HepG2 (cell line): ENCODE measurements around the gene RHOBTB3. TPM values are rescaled to one million over a fixed set of nuclear protein-coding genes. Genes with fewer than 3 reads are reported as not detected.

Source experiments
- ATAC-seq: fragments of 200-7000 bp; cut with Tn5 transposase; 3 replicates; pipeline ENCODE4 v1.9.1; 2020; ENCODE audit warnings: mild to moderate bottlenecking, moderate library complexity
- BruUV-seq: library from RNA; stranded (reverse); fragments of 400-500 nt; replicated peaks from 2 replicates; lab custom pipeline; 2021; lab: Mats Ljungman, UMichigan
- CTCF ChIA-PET: fragments of 300-600 bp; formaldehyde crosslinking; extraction: SDS; loops from one replicate; lab custom pipeline; 2021; ENCODE audit warnings: low total read pairs, inconsistent platforms, low intra/inter-chr PET ratio; lab: Yijun Ruan, JAX
- POLR2A ChIA-PET: fragments of 350-600 bp; sonication (Branson Sonifier 250); formaldehyde crosslinking; loops from one replicate; lab custom pipeline; 2020; ENCODE audit warnings: antibody characterized with exemption, inconsistent platforms; lab: Yijun Ruan, JAX
- DNase-seq: peaks from one replicate; pipeline ENCODE4 v3.0.0-alpha.2; 2015; ENCODE audit warnings: low spot score
- FAIRE-seq: peaks from 3 replicates; lab custom pipeline; 2011; peaks lifted over from hg19 to GRCh38; lab: Jason Lieb, UNC
- H2AFZ ChIP-seq: one replicate; pipeline ENCODE4 v1.6.1; 2011; ENCODE audit warnings: low read length, inconsistent platforms
- H3K27ac ChIP-seq: fragments of 300-600 bp; 3 replicates; pipeline ENCODE4 v1.8.0; 2011; ENCODE audit warnings: mixed run types, mild to moderate bottlenecking, mixed read lengths, low read length, inconsistent platforms; ENCODE audit not compliant: insufficient read depth; ENCODE audit errors: extremely low read length
- H3K27me3 ChIP-seq, 2 experiments: fragments of 200-600 bp in 1 of 2; 2 replicates in 1 of 2; 3 replicates in 1 of 2; pipeline versions ENCODE4 v1.6.0 to v1.8.0; 2011; ENCODE audit warnings: low read length in 2 of 2, mild to moderate bottlenecking in 2 of 2, moderate library complexity in 2 of 2, inconsistent platforms in 1 of 2; ENCODE audit not compliant: insufficient read depth in 2 of 2, control insufficient read depth in 1 of 2
- H3K36me3 ChIP-seq, 2 experiments: fragments of 200-600 bp in 1 of 2; replicated peaks in 1 of 2; 2 replicates in 1 of 2; 3 replicates in 1 of 2; pipeline versions ENCODE4 v1.5.1 to v1.8.0; 2011; ENCODE audit warnings: low read length in 2 of 2, inconsistent platforms in 1 of 2; ENCODE audit not compliant: insufficient read depth in 2 of 2, control insufficient read depth in 1 of 2
- H3K4me1 ChIP-seq: 2 replicates; pipeline ENCODE4 v1.5.1; 2012; ENCODE audit warnings: low read length, inconsistent platforms; ENCODE audit not compliant: insufficient read depth
- H3K4me2 ChIP-seq: 2 replicates; pipeline ENCODE4 v1.6.0; 2011; ENCODE audit warnings: low read depth, low read length, inconsistent platforms
- H3K4me3 ChIP-seq, 3 experiments: fragments of 200-600 bp in 1 of 3; sonication (generic), shearing (Covaris generic) in 1 of 3; replicated peaks in 1 of 3; 2 replicates each; pipeline ENCODE4 v1.5.1; 2011 to 2016; ENCODE audit warnings: low read length in 3 of 3, inconsistent platforms in 2 of 3, low read depth in 2 of 3, mild to moderate bottlenecking in 2 of 3, control low read depth in 1 of 3, mixed read lengths in 1 of 3; ENCODE audit not compliant: insufficient read depth in 1 of 3
- H3K79me2 ChIP-seq: one replicate; pipeline ENCODE4 v1.6.1; 2011; ENCODE audit warnings: low read length, inconsistent platforms; ENCODE audit not compliant: insufficient read depth
- H3K9ac ChIP-seq: 2 replicates; pipeline ENCODE4 v1.6.0; 2011; ENCODE audit warnings: mild to moderate bottlenecking, low read depth, low read length, inconsistent platforms; ENCODE audit not compliant: insufficient read depth
- H3K9me3 ChIP-seq: 2 replicates; pipeline ENCODE4 v1.5.1; 2012; ENCODE audit warnings: mild to moderate bottlenecking, low read length
- H4K20me1 ChIP-seq: 2 replicates; pipeline ENCODE4 v1.6.0; 2011; ENCODE audit warnings: inconsistent platforms, mild to moderate bottlenecking, low read length, moderate library complexity; ENCODE audit not compliant: insufficient read depth
- ARHGAP35 ChIP-seq: sonication (generic); formaldehyde crosslinking; IDR thresholded peaks from 2 replicates; pipeline ENCODE4 v1.9.0; 2022; ENCODE audit warnings: mild to moderate bottlenecking, inconsistent platforms, moderate library complexity, missing genetic modification reagents, borderline replicate concordance
- FOXK1 ChIP-seq: sonication (generic); formaldehyde crosslinking; IDR thresholded peaks from 2 replicates; pipeline ENCODE4 v1.4.0; 2020; ENCODE audit warnings: low read depth, missing genetic modification reagents, borderline replicate concordance
- HNRNPH1 ChIP-seq: fragments of 200-400 bp; formaldehyde crosslinking; optimal IDR thresholded peaks from 2 replicates; pipeline ENCODE3; 2017; ENCODE audit warnings: mild to moderate bottlenecking, low read depth, low read length
- KDM4B ChIP-seq: sonication (generic); formaldehyde crosslinking; IDR thresholded peaks from 2 replicates; pipeline ENCODE4 v1.4.0; 2020; ENCODE audit warnings: missing genetic modification reagents
- MAFG ChIP-seq: sonication (generic); formaldehyde crosslinking; IDR thresholded peaks from 2 replicates; pipeline ENCODE4 v1.5.1; 2020; ENCODE audit warnings: mild to moderate bottlenecking, missing genetic modification reagents
- ONECUT2 ChIP-seq: sonication (generic); formaldehyde crosslinking; IDR thresholded peaks from 2 replicates; pipeline ENCODE4 v1.4.0; 2020; ENCODE audit warnings: missing genetic modification reagents
- RORA ChIP-seq: sonication (generic); formaldehyde crosslinking; IDR thresholded peaks from 2 replicates; pipeline ENCODE4 v1.5.0; 2020; ENCODE audit warnings: mild to moderate bottlenecking, missing genetic modification reagents, moderate library complexity
- SOX13 ChIP-seq, 3 experiments: fragments of 450-650 bp in 1 of 3; sonication (generic) in 1 of 3; formaldehyde crosslinking in 1 of 3; IDR thresholded peaks in 2 of 3; conservative IDR thresholded peaks in 1 of 3; 2 replicates each; pipeline versions ENCODE4 v1.5.0 to v1.6.1; 2016 to 2020; ENCODE audit warnings: antibody characterized with exemption in 1 of 3, mild to moderate bottlenecking in 1 of 3, missing compliant biosample characterization in 1 of 3, missing genetic modification reagents in 1 of 3, moderate library complexity in 1 of 3
- ZFP36L1 ChIP-seq: sonication (generic); formaldehyde crosslinking; IDR thresholded peaks from 2 replicates; pipeline ENCODE4 v1.8.0; 2022; ENCODE audit warnings: mild to moderate bottlenecking, missing genetic modification reagents, moderate library complexity
- ZNF260 ChIP-seq: sonication (generic); formaldehyde crosslinking; IDR thresholded peaks from 2 replicates; pipeline ENCODE4 v1.4.0; 2020; ENCODE audit warnings: missing genetic modification reagents, low read depth, mild to moderate bottlenecking, borderline replicate concordance
- WGBS: methylation state at CpG from one replicate; pipeline ENCODE4 v1.1.6; 2017; ENCODE audit warnings: low lambda C conversion rate; 5-methylcytosine and 5-hydroxymethylcytosine counted together
- in situ Hi-C: cut with HindIII; loops from 2 replicates; pipeline ENCODE4 v1.10.0; 2017; ENCODE audit warnings: low pct_unique_long_range_greater_than_20kb; ENCODE audit not compliant: extremely low pct_ligation_motif_present
- intact Hi-C: fragments of 100-400 bp; cut with micrococcal nuclease; formaldehyde crosslinking; loops from one replicate; pipeline ENCODE4 v1.10.0; 2022; ENCODE audit not compliant: unreplicated experiment
- polyA plus RNA-seq, 8 experiments: library from polyadenylated mRNA; depleted of rRNA in 3 of 8; stranded (reverse) in 7 of 8; unstranded in 1 of 8; fragments of >200 nt; fragmentation: Illumina TruSeq in 4 of 8; extraction: Trizol in 4 of 8; gene quantifications; 2 replicates each; pipeline versions ENCODE4 v1.2.1 to v1.2.3, GENCODE V29; 2011 to 2016; ENCODE audit warnings: low read depth in 4 of 8, missing spikeins in 1 of 8, mixed read lengths in 1 of 8; ENCODE audit not compliant: insufficient read depth in 1 of 8
- total RNA-seq, 5 experiments: library from RNA; depleted of rRNA; stranded (reverse); fragments of >200 nt; fragmentation: Illumina TruSeq; extraction: Trizol; gene quantifications; 2 replicates each; pipeline ENCODE4 v1.2.3, GENCODE V29; 2016; ENCODE audit warnings: low read depth in 1 of 5
- TF ChIP-seq, protein P1 (sequence below): sonication (generic); formaldehyde crosslinking; IDR thresholded peaks from 2 replicates; pipeline ENCODE4 v1.8.0; 2022; ENCODE audit warnings: mild to moderate bottlenecking, missing genetic modification reagents, borderline replicate concordance
- TF ChIP-seq, protein P2 (sequence below): sonication (generic); formaldehyde crosslinking; IDR thresholded peaks from 2 replicates; pipeline ENCODE4 v1.5.1; 2020; ENCODE audit warnings: missing genetic modification reagents, mild to moderate bottlenecking, borderline replicate concordance
- TF ChIP-seq, protein P3 (sequence below): IDR thresholded peaks from 2 replicates; pipeline ENCODE4 v1.6.1; 2016; ENCODE audit warnings: missing compliant biosample characterization, missing genetic modification reagents, borderline replicate concordance
- TF ChIP-seq, protein P4 (sequence below): sonication (generic); formaldehyde crosslinking; IDR thresholded peaks from 2 replicates; pipeline ENCODE4 v1.4.0; 2020; ENCODE audit warnings: low read depth, mild to moderate bottlenecking, missing genetic modification reagents
- TF ChIP-seq, protein P5 (sequence below): sonication (generic); formaldehyde crosslinking; IDR thresholded peaks from 2 replicates; pipeline ENCODE4 v1.5.0; 2020; ENCODE audit warnings: mild to moderate bottlenecking, low read depth, missing genetic modification reagents, borderline replicate concordance

Gene RHOBTB3
- total and polyA plus RNA-seq, 2 of the 13 experiments (the other 11 are each of a cell fraction or from before 2014, with no cell fraction given): 31.6 to 35.4 TPM

DNA sequence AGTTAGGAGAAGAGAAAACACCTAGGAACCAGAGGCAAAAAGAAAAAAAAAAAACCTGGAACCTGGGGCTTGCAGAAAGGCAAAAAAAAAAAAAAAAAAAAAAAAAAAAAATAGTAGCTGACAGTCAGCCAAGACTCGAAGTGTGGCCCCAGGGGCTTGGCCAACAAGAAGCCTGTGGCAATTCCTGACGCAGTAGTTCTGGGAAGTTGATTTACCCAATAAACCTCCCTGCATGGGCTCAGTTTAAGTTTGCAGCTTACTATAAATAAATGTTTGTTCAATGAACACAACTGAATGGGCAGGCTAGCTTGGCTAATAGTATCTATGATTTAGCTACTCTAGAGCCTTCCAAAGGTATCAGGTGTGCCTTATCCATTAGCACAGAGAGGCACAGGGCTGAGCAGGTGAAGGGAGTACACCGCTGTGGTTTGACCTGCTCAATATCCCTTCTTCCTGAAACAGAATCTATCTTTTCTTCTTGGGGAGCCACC lies 112.6 kb downstream of the RHOBTB3 start (continued):
- no peak for TF ChIP-seq MAFG (CRISPR knock-in tag)
- TF ChIP-seq HNRNPH1: no peak
- TF ChIP-seq, protein P1, sequence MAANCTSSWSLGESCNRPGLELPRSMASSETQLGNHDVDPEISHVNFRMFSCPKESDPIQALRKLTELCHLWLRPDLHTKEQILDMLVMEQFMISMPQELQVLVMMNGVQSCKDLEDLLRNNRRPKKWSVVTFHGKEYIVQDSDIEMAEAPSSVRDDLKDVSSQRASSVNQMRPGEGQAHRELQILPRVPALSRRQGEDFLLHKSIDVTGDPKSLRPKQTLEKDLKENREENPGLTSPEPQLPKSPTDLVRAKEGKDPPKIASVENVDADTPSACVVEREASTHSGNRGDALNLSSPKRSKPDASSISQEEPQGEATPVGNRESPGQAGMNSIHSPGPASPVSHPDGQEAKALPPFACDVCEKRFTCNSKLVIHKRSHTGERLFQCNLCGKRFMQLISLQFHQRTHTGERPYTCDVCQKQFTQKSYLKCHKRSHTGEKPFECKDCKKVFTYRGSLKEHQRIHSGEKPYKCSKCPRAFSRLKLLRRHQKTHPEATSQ (CRISPR knock-in tag): no peak
- TF ChIP-seq KDM4B (CRISPR knock-in tag): no peak
- TF ChIP-seq, all 625 proteins: peak for 0

DNA sequence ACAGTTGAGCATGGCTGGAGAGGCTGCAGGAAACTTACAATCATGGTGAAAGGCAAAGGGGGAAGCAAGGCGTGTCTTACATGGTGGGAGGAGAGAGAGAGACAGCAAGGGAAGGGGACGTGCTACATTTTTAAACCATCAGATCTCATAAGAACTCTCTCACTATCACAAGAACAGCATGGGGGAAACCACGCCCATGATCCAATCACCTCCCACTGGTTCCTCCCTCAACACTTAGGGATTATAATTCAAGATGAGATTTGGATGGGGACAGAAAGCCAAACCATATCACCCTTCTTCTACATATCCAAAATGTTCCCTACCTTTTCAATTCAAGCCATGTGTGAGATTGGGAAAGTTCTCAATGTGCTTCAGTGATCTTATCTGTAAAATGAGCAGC lies 114.3 kb downstream of the RHOBTB3 start:
- ChIA-PET POLR2A (no interaction called here), CTCF (interaction anchor here (4.4 kb wide), 1 partner anchor 64 kb away, joined by 73 read pairs; no protein-coding TSS in a partner anchor)
- FAIRE-seq (no peak), DNase-seq (no peak), ATAC-seq (no peak)
- H3K9ac ChIP-seq: no peak overlapping the region
- H3K4me2 ChIP-seq: no peak overlapping the region
- H2AFZ ChIP-seq: no peak overlapping the region
- in situ Hi-C loops (loop anchor here (5.0 to 25.0 kb wide), 3 partner anchors 68 to 558 kb away; partner anchors contain the start of genes ARSK, MCTP1 and SKIC3), intact Hi-C loops (loop anchor here (5.0 to 10.0 kb wide), 3 partner anchors 33 to 881 kb away; partner anchors contain the start of genes ARSK and SKIC3)
- H3K9me3 ChIP-seq: no peaks in the 10 kb centered on the region
- 82% methylated on average over 3 of the region's 3 CpGs for WGBS
- H3K27ac ChIP-seq: no peak overlapping the region
- H3K4me1 ChIP-seq: peaks cover 52% of the 10 kb centered on the region
- no peaks in the 10 kb centered on the region for H3K27me3 ChIP-seq
- no peak overlapping the region for H3K4me3 ChIP-seq
- no peaks in the 10 kb centered on the region for H3K36me3 ChIP-seq
- no peaks in the 10 kb centered on the region for H3K79me2 ChIP-seq
- H4K20me1 ChIP-seq: no peaks in the 10 kb centered on the region
- no TSS peak for BruUV-seq
- TF ChIP-seq, protein P2, sequence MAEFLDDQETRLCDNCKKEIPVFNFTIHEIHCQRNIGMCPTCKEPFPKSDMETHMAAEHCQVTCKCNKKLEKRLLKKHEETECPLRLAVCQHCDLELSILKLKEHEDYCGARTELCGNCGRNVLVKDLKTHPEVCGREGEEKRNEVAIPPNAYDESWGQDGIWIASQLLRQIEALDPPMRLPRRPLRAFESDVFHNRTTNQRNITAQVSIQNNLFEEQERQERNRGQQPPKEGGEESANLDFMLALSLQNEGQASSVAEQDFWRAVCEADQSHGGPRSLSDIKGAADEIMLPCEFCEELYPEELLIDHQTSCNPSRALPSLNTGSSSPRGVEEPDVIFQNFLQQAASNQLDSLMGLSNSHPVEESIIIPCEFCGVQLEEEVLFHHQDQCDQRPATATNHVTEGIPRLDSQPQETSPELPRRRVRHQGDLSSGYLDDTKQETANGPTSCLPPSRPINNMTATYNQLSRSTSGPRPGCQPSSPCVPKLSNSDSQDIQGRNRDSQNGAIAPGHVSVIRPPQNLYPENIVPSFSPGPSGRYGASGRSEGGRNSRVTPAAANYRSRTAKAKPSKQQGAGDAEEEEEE: no peak
- TF ChIP-seq, protein P3, sequence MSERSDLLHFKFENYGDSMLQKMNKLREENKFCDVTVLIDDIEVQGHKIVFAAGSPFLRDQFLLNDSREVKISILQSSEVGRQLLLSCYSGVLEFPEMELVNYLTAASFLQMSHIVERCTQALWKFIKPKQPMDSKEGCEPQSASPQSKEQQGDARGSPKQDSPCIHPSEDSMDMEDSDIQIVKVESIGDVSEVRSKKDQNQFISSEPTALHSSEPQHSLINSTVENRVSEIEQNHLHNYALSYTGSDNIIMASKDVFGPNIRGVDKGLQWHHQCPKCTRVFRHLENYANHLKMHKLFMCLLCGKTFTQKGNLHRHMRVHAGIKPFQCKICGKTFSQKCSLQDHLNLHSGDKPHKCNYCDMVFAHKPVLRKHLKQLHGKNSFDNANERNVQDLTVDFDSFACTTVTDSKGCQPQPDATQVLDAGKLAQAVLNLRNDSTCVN (CRISPR knock-in tag): no peak
- TF ChIP-seq ZNF260: no peak
- no peak for TF ChIP-seq ZFP36L1 (CRISPR knock-in tag)
- no peak for TF ChIP-seq RORA (CRISPR knock-in tag)
- no peak for TF ChIP-seq ARHGAP35 (CRISPR knock-in tag)
- TF ChIP-seq, protein P4, sequence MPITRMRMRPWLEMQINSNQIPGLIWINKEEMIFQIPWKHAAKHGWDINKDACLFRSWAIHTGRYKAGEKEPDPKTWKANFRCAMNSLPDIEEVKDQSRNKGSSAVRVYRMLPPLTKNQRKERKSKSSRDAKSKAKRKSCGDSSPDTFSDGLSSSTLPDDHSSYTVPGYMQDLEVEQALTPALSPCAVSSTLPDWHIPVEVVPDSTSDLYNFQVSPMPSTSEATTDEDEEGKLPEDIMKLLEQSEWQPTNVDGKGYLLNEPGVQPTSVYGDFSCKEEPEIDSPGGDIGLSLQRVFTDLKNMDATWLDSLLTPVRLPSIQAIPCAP (CRISPR knock-in tag): no peak
- no peak for TF ChIP-seq FOXK1 (CRISPR knock-in tag)
- TF ChIP-seq, protein P5, sequence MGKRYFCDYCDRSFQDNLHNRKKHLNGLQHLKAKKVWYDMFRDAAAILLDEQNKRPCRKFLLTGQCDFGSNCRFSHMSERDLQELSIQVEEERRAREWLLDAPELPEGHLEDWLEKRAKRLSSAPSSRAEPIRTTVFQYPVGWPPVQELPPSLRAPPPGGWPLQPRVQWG (CRISPR knock-in tag): no peak
- no peak for TF ChIP-seq SOX13 (IDR thresholded peaks at IDR 0.05)
- no peak for TF ChIP-seq SOX13 (CRISPR knock-in tag; conservative IDR thresholded peaks at IDR 0.05 in 1 of 2, IDR thresholded peaks at IDR 0.05 in 1 of 2)
- TF ChIP-seq ONECUT2 (CRISPR knock-in tag): no peak
